Suppressor macrophage treated with lipopolysaccharide for 4 hours (primary cell): ENCODE results near the gene SEC11C.
A peak's percentile ranks its signal among the peaks of the same experiment; 100 is the strongest.
"Not testable (repeated sequence)": the region's sequence is repeated elsewhere in the genome, so short reads cannot be mapped to it uniquely, and the experiment has no call there.

ENCODE experiments used
- DNase-seq: peaks from one replicate; pipeline ENCODE4 v3.0.0-alpha.2; 2020

Gene SEC11C

GRCh38 chr18:59139615-59140301 lies at the start of gene SEC11C:
Gene SEC11C (plus strand): TSS chr18:59139884. CDS start chr18:59139949, 65 bp downstream.
- peak; percentile 95 for DNase-seq

GRCh38 chr18:59090966-59091603 lies 48.6 kb upstream of the SEC11C start:
- DNase-seq: no peak

- DNase-seq: no peak
These were observed 46.0 kb upstream of the SEC11C start for GRCh38 chr18:59093668-59094067.

- no peak for DNase-seq
These were observed 45.1 kb upstream of the SEC11C start for GRCh38 chr18:59094569-59094968.

GRCh38 chr18:59096098-59096789 lies 43.4 kb upstream of the SEC11C start:
- no peak for DNase-seq

DNA sequence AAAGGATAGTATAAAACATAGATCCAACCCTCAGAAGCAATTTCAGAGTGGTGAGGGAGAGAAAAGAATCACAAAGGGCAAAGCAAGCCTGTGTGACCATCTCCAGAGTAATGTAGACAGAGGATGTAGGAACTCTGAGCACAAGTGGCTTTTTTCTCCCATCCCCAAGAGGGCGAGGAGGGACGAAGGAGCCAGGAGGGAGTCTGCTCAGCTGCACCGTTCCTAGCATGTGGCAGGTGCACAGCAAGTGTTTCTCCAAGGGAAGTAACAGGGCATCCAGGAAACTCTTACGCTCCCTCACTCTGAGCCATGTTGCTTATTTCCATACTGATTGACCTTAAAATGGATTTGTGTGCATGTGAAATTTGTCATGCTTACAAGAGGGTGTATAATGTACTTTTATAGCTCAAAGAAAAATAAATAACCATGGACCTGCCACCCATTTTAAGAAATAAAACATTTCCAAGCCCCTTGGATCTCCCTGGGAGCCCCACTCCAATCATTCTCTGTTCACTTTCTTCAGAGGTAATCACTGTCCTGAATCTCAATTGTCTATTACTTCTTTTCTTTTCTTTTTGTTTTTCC lies 37.8 kb upstream of the SEC11C start:
- DNase-seq: no peak

DNA sequence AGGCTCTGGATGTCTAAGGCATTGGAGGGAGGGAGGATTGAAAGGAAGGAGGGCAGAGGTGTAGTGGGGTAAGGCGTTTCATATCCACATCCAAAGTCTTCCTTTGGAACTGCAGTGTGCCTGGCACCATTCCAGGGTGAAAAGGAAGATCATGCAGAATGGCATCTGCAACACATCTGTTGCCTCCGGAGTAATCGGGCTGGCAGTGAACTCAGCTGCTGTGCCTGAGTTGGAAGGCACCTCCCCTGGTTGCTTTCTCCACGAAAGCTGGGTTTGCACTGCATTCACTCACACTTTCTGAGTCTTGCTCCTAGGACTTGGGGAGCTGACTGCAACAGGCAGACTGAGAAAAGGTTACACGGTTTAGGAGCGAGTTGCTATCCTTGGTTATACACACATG lies 30.3 kb upstream of the SEC11C start:
- no peak for DNase-seq

GRCh38 chr18:59114160-59114559 lies 25.5 kb upstream of the SEC11C start:
- DNase-seq: no peak

DNA sequence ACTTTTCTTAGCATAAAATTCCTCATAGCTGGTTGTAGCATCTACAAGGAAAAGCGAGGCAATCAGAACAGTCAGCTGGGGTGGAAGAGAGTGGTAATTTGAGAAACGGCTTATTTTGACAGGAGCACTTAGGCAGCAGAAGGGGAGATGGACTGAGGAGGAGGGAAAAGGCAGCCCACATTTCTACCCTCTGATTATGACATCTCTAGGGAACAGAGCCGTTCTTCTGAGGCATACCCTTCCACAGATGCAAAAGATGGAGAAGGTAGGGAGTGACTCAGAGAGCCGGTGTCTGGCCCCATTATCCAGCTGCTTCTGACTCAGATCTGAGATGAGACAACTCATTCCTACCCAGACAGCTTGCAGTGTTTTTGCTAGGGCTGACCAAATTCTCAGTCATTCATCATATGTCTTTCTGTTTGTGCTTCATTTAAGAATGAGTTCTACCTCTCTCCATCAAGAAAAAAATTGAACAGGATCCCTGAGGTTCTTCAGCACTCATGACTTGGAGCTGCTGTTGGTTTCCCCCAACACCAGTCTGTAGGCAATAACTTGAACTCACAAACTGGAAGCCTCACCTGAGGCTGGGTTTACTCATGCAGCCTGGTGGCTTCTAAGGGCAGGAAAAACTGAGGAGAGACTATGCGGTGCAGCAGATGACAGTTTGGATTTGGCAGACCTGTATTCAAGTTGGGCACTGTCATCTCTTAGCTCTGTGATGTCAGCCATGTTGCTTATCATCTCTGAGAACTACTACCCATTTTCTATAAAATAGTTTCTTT lies 15.9 kb upstream of the SEC11C start:
- DNase-seq: no peak

DNA sequence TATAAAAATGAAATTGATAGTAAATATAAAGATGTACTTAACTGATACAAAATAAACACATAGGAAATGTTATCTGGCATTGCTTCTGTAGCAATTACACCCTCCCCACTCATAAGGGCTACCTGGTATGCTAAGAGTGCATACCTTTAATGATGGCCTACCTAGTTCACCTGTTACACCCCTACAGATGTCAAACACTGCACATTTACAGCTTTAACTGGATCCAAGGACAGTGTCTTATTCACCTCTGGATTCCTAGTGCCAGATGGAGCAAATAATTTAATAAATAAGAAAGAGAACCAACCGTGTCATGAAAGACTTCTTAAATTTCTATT lies 15.3 kb upstream of the SEC11C start:
- no peak for DNase-seq

- DNase-seq: no peak
These were observed 12.6 kb upstream of the SEC11C start for GRCh38 chr18:59127047-59127446.

DNA sequence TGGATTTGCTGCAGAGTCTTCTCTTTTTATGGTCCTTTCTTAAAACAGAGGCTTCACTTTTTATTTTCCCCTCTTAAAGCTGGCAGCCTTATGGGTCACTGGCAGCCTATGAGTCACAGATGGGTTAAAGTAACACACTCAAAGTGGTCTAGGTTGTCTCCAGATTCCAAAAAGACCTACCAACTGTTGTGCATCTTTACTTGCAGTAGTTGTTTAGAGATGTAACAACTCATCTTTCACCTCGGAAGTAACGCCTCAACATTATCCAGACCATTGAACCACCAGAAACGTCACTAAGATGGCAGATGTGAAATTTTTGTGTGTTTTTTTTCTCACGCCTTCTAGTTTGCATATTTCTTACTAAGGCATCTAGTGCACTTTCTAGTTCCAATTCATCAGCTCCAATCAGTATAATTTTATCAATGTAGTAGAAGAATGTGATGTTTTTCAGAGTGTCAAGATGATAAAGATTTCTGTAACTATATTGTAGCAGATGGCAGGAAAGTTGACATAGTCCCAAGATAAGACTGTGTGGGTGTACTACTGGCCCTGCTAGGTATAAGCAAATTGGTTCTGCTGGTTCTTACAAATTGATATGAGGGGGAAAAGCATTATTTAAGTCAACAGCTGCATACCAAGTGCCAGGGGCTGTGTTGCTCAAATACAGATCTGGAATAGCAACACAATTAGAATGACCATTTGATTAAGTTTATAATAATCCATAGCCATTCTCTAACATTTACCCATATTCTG lies 9.6 kb upstream of the SEC11C start:
- DNase-seq: no peak

DNA sequence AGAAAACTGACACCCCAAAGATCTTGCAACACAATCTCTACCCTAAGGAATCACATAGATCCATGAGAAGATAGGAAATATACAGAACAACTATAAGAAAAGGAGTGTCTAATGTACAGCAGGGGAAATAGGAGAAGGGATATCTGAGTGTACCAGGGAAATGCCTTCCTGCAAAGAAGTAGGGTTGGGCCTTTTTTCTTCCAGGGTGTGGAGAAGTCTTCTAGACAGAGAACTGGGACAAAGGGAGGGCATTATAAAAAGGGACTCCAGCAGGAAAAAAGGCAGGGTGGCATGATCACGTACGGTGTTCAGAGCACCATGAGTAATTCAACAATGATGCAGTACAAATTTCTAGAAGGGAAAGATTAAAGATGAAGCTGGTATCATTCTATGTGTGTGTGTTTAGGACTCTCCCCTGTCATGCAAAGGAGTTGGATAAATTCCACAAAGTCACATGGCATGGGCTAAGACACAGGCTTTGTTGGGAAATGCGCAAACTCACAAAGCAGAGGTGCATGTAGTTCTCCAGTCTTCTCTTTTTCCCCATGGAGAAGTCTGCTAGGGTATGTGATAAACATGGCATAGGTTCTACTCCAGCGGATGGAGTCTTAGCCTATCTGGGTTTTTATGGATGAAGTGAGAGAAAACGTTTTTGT lies 6.7 kb upstream of the SEC11C start:
- no peak for DNase-seq

- peak; percentile 88 for DNase-seq
These were observed 431 bp upstream of the SEC11C start for GRCh38 chr18:59139291-59139614.

GRCh38 chr18:59140302-59140885 lies 710 bp downstream of the SEC11C start:
- DNase-seq: no peak

- DNase-seq: no peak
These were observed 1.8 kb downstream of the SEC11C start for GRCh38 chr18:59141294-59142068.

GRCh38 chr18:59142274-59142673 lies 2.6 kb downstream of the SEC11C start:
- DNase-seq: no peak

DNA sequence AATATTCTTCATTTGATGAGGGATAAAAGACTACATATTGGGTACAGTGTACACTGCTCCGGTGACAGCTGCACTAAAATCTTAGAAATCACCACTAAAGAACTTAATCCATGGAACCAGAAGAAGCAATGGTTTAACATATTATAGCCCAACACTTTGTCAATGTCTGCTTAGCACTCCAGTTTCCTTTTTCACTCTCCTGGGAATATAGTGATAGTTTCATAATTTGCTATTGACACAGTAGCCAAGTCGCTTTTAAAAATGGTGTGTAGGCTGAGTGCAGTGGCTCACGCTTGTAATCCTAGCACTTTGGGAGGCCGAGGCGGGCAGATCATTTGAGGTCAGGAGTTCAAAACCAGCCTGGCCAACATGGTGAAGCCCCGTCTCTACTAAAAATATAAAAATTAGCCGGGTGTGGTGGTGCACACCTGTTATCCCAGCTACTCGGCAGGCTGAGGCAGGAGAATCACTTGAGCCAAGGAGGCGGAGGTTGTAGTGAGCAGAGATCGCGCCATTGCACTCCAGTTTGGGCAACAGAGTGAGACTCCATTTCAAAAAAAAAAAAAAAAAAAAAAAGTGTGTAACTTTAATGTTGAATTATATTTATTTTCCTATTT lies 3.2 kb downstream of the SEC11C start:
- not testable (repeated sequence) for DNase-seq

- no peak for DNase-seq
These were observed 3.8 kb downstream of the SEC11C start for GRCh38 chr18:59143441-59143840.

DNA sequence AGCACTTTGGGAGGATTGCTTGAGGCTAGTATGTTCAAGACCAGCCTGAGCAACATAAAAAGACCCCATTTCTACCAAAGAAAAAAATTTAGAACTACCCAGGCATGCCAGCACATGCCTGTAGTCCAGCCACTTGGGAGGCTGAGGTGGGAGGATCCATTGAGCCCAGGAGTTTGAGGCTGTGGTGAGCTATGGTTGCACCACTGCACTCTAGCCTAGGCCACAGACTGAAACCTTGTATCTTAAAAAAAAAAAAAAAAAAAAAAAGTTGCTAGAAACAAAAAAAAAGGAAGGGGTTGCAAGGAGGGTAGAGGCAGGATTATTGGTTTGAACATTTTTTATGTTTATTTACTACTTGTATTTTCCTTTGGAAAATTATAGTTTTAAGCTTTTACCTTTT lies 4.8 kb downstream of the SEC11C start:
- no peak for DNase-seq
